OCI-LY3 (cell line): ENCODE data around the gene TMEM91.

Experiments
- H2AFZ ChIP-seq: fragments of 200-600, 300-600 bp; shearing (Covaris generic); 2 replicates; pipeline ENCODE4 v1.6.0; 2014; ENCODE audit warnings: antibody characterized with exemption, low read depth, low read length
- H3K27ac ChIP-seq: fragments of 200-600, 300-600 bp; sonication (generic); 2 replicates; pipeline ENCODE4 v1.5.1; 2014; ENCODE audit warnings: mild to moderate bottlenecking, low read length, moderate library complexity, mixed read lengths
- H3K27me3 ChIP-seq: fragments of 200-600, 300-600 bp; sonication (generic); 2 replicates; pipeline ENCODE4 v1.6.1; 2014; ENCODE audit warnings: low read depth, low read length, mixed read lengths
- H3K36me3 ChIP-seq: fragments of 200-600, 300-600 bp; sonication (generic); replicated peaks from 2 replicates; pipeline ENCODE3; 2014; ENCODE audit warnings: low read depth, low read length, mixed read lengths
- H3K4me1 ChIP-seq: fragments of 300-600, 200-600 bp; sonication (generic); 2 replicates; pipeline ENCODE4 v1.6.1; 2014; ENCODE audit warnings: low read length, mixed read lengths
- H3K4me2 ChIP-seq: fragments of 200-600, 300-600 bp; sonication (generic); 2 replicates; pipeline ENCODE4 v1.6.1; 2014; ENCODE audit warnings: low read length, mixed read lengths
- H3K4me3 ChIP-seq: fragments of 300-600, 200-600 bp; sonication (generic); 2 replicates; pipeline ENCODE4 v1.5.1; 2014; ENCODE audit warnings: antibody characterized with exemption, mild to moderate bottlenecking, low read length, moderate library complexity
- H3K79me2 ChIP-seq: fragments of 300-600, 200-600 bp; shearing (Covaris generic); 2 replicates; pipeline ENCODE4 v1.6.1; 2014; ENCODE audit warnings: mild to moderate bottlenecking, low read length, mixed read lengths
- H3K9ac ChIP-seq: fragments of 300-600, 200-600 bp; shearing (Covaris generic); 2 replicates; pipeline ENCODE4 v1.6.0; 2014; ENCODE audit warnings: mild to moderate bottlenecking, low read length, moderate library complexity
- H3K9me3 ChIP-seq: fragments of 200-600, 300-600 bp; shearing (Covaris generic); 2 replicates; pipeline ENCODE4 v1.6.1; 2014; ENCODE audit warnings: low read length, mixed read lengths; ENCODE audit not compliant: insufficient read depth
- H4K20me1 ChIP-seq: fragments of 200-600, 300-600 bp; sonication (generic); 2 replicates; pipeline ENCODE4 v1.6.1; 2016; ENCODE audit warnings: low read length, mixed read lengths; ENCODE audit not compliant: insufficient read depth
- CTCF ChIP-seq: fragments of 200-600, 300-600 bp; sonication (generic); IDR thresholded peaks from 2 replicates; pipeline ENCODE4 v1.5.1; 2014; ENCODE audit warnings: antibody characterized with exemption, low read length, low read depth
- EZH2phosphoT487 ChIP-seq: fragments of 200-600 bp; shearing (Covaris generic); IDR thresholded peaks from 2 replicates; pipeline ENCODE4 v1.6.1; 2018; ENCODE audit warnings: antibody characterized with exemption, mixed run types, low read depth

TMEM91 gene

GRCh38 chr19:41328842-41329225 is 47.5 kb upstream of the TMEM91 start:
- TF ChIP-seq EZH2phosphoT487 (no peak), CTCF (no peak)
- peak overlapping the region; percentile 43; the same call in 1 of the 2 replicates for H3K4me2 ChIP-seq
- peaks cover 32% of the 10 kb centered on the region for H3K4me1 ChIP-seq
- peaks cover 41% of the 10 kb centered on the region for H4K20me1 ChIP-seq
- H3K27me3 ChIP-seq, result no peaks in the 10 kb centered on the region
- no peak overlapping the region for H3K9ac ChIP-seq
- peaks cover 65% of the 10 kb centered on the region for H3K36me3 ChIP-seq
- no peaks in the 10 kb centered on the region for H3K9me3 ChIP-seq
- H3K27ac ChIP-seq, result peak overlapping the region; percentile 16
- H3K79me2 ChIP-seq, result peaks cover 42% of the 10 kb centered on the region
- H3K4me3 ChIP-seq, result no peak overlapping the region
- H2AFZ ChIP-seq, result no peak overlapping the region

GRCh38 chr19:41330481-41330880 is 45.9 kb upstream of the TMEM91 start:
- TF ChIP-seq EZH2phosphoT487 (no peak), CTCF (no peak)
- H3K9ac ChIP-seq, result no peak overlapping the region
- H3K27ac ChIP-seq, result no peak overlapping the region
- no peaks in the 10 kb centered on the region for H3K27me3 ChIP-seq
- peaks cover 32% of the 10 kb centered on the region for H4K20me1 ChIP-seq
- H3K9me3 ChIP-seq, result no peaks in the 10 kb centered on the region
- H3K4me2 ChIP-seq, result no peak overlapping the region
- H3K36me3 ChIP-seq, result peaks cover 59% of the 10 kb centered on the region
- no peak overlapping the region for H3K4me3 ChIP-seq
- H3K4me1 ChIP-seq, result peaks cover 35% of the 10 kb centered on the region
- H2AFZ ChIP-seq, result no peak overlapping the region
- peaks cover 45% of the 10 kb centered on the region for H3K79me2 ChIP-seq

- peaks cover 61% of the 10 kb centered on the region for H3K36me3 ChIP-seq
- peaks cover 38% of the 10 kb centered on the region for H3K4me1 ChIP-seq
- no peak overlapping the region for H2AFZ ChIP-seq
- H3K27ac ChIP-seq, result no peak overlapping the region
- no peaks in the 10 kb centered on the region for H3K9me3 ChIP-seq
- peaks cover 27% of the 10 kb centered on the region for H4K20me1 ChIP-seq
- no peaks in the 10 kb centered on the region for H3K27me3 ChIP-seq
- no peak overlapping the region for H3K4me3 ChIP-seq
- H3K9ac ChIP-seq, result no peak overlapping the region
- no peak overlapping the region for H3K4me2 ChIP-seq
- TF ChIP-seq EZH2phosphoT487, result no peak
- no peak for TF ChIP-seq CTCF
- peaks cover 44% of the 10 kb centered on the region for H3K79me2 ChIP-seq
Observed at GRCh38 chr19:41330946-41331678, 45.2 kb upstream of the TMEM91 start.

GRCh38 chr19:41332000-41332399 is 44.3 kb upstream of the TMEM91 start:
- no peak overlapping the region for H2AFZ ChIP-seq
- H3K79me2 ChIP-seq, result peaks cover 40% of the 10 kb centered on the region
- peaks cover 35% of the 10 kb centered on the region for H3K4me1 ChIP-seq
- peaks cover 25% of the 10 kb centered on the region for H4K20me1 ChIP-seq
- no peaks in the 10 kb centered on the region for H3K9me3 ChIP-seq
- H3K4me3 ChIP-seq, result no peak overlapping the region
- TF ChIP-seq EZH2phosphoT487 (no peak), CTCF (no peak)
- H3K27ac ChIP-seq, result no peak overlapping the region
- H3K9ac ChIP-seq, result no peak overlapping the region
- peaks cover 59% of the 10 kb centered on the region for H3K36me3 ChIP-seq
- no peaks in the 10 kb centered on the region for H3K27me3 ChIP-seq
- H3K4me2 ChIP-seq, result no peak overlapping the region
